Measurements from ENCODE around the gene UNC119B.

UNC119B gene

GRCh38 chr12:120719496-120720233 lies 9.4 kb downstream of the UNC119B start:
- H3K27ac ChIP-seq (replicated peaks): peak overlapping the region; percentile 49
- peak in 1 of 2 experiments; percentile 48 for DNase-seq (ENCODE audit: low read depth in 1 of 2, low spot score in 1 of 2)

GRCh38 chr12:120720234-120720986 lies 10.2 kb downstream of the UNC119B start:
- H3K27ac ChIP-seq (replicated peaks): peak overlapping the region; percentile 49
- H3K4me3 ChIP-seq (replicated peaks; ENCODE audit: insufficient read depth, low read length): no peak overlapping the region
- 0 out of 2 replicates have a peak, but pooled peaks have one; percentile 14 for TF ChIP-seq POLR2AphosphoS5 (IDR thresholded peaks at IDR 0.05; ENCODE audit: low read depth)
- no peak for TF ChIP-seq GABPA (IDR thresholded peaks at IDR 0.05; ENCODE audit: low read depth)
- DNase-seq (ENCODE audit: low read depth in 1 of 2, low spot score in 1 of 2): peak in 1 of 2 experiments; percentile 53
- no peaks in the 10 kb centered on the region for H3K27me3 ChIP-seq (ENCODE audit: insufficient read depth, poor library complexity, severe bottlenecking)

More at GRCh38 chr12:120719496-120720233, 9.4 kb downstream of the UNC119B start:
- TF ChIP-seq SPI1 (IDR thresholded peaks at IDR 0.05; ENCODE audit: borderline replicate concordance, low read depth) (no peak), POLR2AphosphoS5 (IDR thresholded peaks at IDR 0.05; ENCODE audit: low read depth) (no peak), CTCF (IDR thresholded peaks at IDR 0.05; ENCODE audit: insufficient read depth, low read length) (no peak), REST (IDR thresholded peaks at IDR 0.05; ENCODE audit: insufficient replicate concordance, low read depth) (no peak), GABPA (IDR thresholded peaks at IDR 0.05; ENCODE audit: low read depth) (no peak)
- Histone ChIP-seq H3K4me3 (replicated peaks; ENCODE audit: insufficient read depth, low read length) (no peak overlapping the region), H3K27me3 (ENCODE audit: insufficient read depth, poor library complexity, severe bottlenecking) (no peaks in the 10 kb centered on the region)

- H3K27ac ChIP-seq (replicated peaks): peak overlapping the region; percentile 49; the same call in 1 of the 2 replicates
- no peaks in the 10 kb centered on the region for H3K27me3 ChIP-seq (ENCODE audit: insufficient read depth, poor library complexity, severe bottlenecking)
- TF ChIP-seq REST (IDR thresholded peaks at IDR 0.05; ENCODE audit: insufficient replicate concordance, low read depth) (no peak), GABPA (IDR thresholded peaks at IDR 0.05; ENCODE audit: low read depth) (no peak), POLR2AphosphoS5 (IDR thresholded peaks at IDR 0.05; ENCODE audit: low read depth) (no peak), CTCF (IDR thresholded peaks at IDR 0.05; ENCODE audit: insufficient read depth, low read length) (no peak), SPI1 (IDR thresholded peaks at IDR 0.05; ENCODE audit: borderline replicate concordance, low read depth) (no peak)
- no peak overlapping the region for H3K4me3 ChIP-seq (replicated peaks; ENCODE audit: insufficient read depth, low read length)
- DNase-seq (ENCODE audit: low read depth in 1 of 2, low spot score in 1 of 2): no peak
These were observed 10.9 kb downstream of the UNC119B start for GRCh38 chr12:120720987-120721801.
